HEK293 (cell line): ENCODE measurements around the gene TBC1D4.

Experiments
- CTCF ChIP-seq: fragments of 450-650 bp; formaldehyde crosslinking; IDR thresholded peaks from 2 replicates; pipeline ENCODE4 v1.5.1; 2016; ENCODE audit warnings: missing biosample characterization, missing genetic modification characterization
- HOXA7 ChIP-seq: sonication (generic); formaldehyde crosslinking; IDR thresholded peaks from 2 replicates; pipeline ENCODE4 v1.8.1; 2022; ENCODE audit warnings: missing genetic modification reagents, borderline replicate concordance
- REST ChIP-seq: fragments of 450-650 bp; formaldehyde crosslinking; IDR thresholded peaks from 2 replicates; pipeline ENCODE4 v1.5.1; 2016; ENCODE audit warnings: missing biosample characterization, missing genetic modification characterization
- SETDB1 ChIP-seq: IDR thresholded peaks from one replicate; pipeline ENCODE4 v1.6.1; 2017; ENCODE audit warnings: mild to moderate bottlenecking, low read length, moderate library complexity, mixed read lengths; ENCODE audit not compliant: insufficient read length
- ZNF146 ChIP-seq: fragments of 450-650 bp; formaldehyde crosslinking; IDR thresholded peaks from 2 replicates; pipeline ENCODE4 v1.5.1; 2016; ENCODE audit warnings: missing biosample characterization, missing genetic modification characterization
- ZNF473 ChIP-seq: fragments of 450-650 bp; formaldehyde crosslinking; IDR thresholded peaks from 2 replicates; pipeline ENCODE4 v1.5.1; 2017; ENCODE audit warnings: missing biosample characterization, missing genetic modification characterization
- ZNF558 ChIP-seq: fragments of 450-650 bp; formaldehyde crosslinking; IDR thresholded peaks from 2 replicates; pipeline ENCODE4 v1.5.1; 2016; ENCODE audit warnings: missing biosample characterization, missing genetic modification characterization
- ZNF624 ChIP-seq: fragments of 450-650 bp; formaldehyde crosslinking; IDR thresholded peaks from 2 replicates; pipeline ENCODE4 v1.5.1; 2017; ENCODE audit warnings: missing biosample characterization, missing genetic modification characterization
- ZNF785 ChIP-seq: fragments of 450-650 bp; formaldehyde crosslinking; IDR thresholded peaks from 2 replicates; pipeline ENCODE4 v1.5.1; 2016; ENCODE audit warnings: missing biosample characterization, missing genetic modification characterization
- ZNF792 ChIP-seq: fragments of 450-650 bp; formaldehyde crosslinking; IDR thresholded peaks from 2 replicates; pipeline ENCODE4 v1.5.1; 2016; ENCODE audit warnings: missing biosample characterization, missing genetic modification characterization
- TF ChIP-seq, protein P1 (sequence below): fragments of 450-650 bp; formaldehyde crosslinking; optimal IDR thresholded peaks from 2 replicates; pipeline ENCODE3; 2016; ENCODE audit warnings: missing biosample characterization, mild to moderate bottlenecking, missing genetic modification characterization

- no peak for TF ChIP-seq ZNF624 (tag by site-specific recombination)
- TF ChIP-seq CTCF (tag by site-specific recombination) = no peak
- TF ChIP-seq ZNF146 (tag by site-specific recombination) = no peak
- TF ChIP-seq, protein P1, sequence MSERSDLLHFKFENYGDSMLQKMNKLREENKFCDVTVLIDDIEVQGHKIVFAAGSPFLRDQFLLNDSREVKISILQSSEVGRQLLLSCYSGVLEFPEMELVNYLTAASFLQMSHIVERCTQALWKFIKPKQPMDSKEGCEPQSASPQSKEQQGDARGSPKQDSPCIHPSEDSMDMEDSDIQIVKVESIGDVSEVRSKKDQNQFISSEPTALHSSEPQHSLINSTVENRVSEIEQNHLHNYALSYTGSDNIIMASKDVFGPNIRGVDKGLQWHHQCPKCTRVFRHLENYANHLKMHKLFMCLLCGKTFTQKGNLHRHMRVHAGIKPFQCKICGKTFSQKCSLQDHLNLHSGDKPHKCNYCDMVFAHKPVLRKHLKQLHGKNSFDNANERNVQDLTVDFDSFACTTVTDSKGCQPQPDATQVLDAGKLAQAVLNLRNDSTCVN (tag by site-specific recombination) = no peak
- TF ChIP-seq HOXA7 (CRISPR knock-in tag) = no peak
- TF ChIP-seq SETDB1 = no peak
- TF ChIP-seq ZNF792 (tag by site-specific recombination) = no peak
- TF ChIP-seq ZNF473 = no peak
- no peak for TF ChIP-seq REST
- no peak for TF ChIP-seq ZNF558 (tag by site-specific recombination)
- no peak for TF ChIP-seq ZNF785
Observed at GRCh38 chr13:75400775-75401174, 81.2 kb downstream of the TBC1D4 start.
